ENCODE results near the gene CERS4. TPM values are rescaled to one million over a fixed set of nuclear protein-coding genes. Genes with fewer than 3 reads are reported as not detected.

CERS4 gene
- total and polyA plus RNA-seq, 2 of the 8 experiments (the other 6 are each of a cell fraction or from before 2014, with no cell fraction given) = 88.2 to 179 TPM

DNA sequence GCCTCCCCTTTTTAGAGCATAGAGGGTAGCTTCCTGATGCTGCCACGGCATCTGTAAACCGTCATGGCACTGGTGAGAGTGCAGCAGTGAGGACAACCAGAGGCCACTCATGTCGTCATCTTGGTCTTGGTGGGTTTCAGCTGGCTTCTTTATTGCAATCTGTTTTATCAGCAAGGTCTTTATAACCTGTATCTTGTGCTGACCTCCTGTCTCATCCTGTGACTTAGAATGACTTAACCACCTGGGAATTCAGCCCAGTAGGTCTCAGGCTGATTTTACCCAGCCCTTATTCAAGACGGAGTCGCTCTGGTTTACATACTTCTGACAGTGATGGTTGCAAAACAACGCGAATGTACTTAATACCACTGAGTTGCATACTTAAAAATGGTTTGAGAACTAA lies 45.4 kb upstream of the CERS4 start:
- H3K9me3 ChIP-seq (ENCODE audit: insufficient read depth in 2 of 2, low read depth in 1 of 2, low read length in 1 of 2) = no peaks in the 10 kb centered on the region
- H3K36me3 ChIP-seq (ENCODE audit: control insufficient read depth in 2 of 4, insufficient read depth in 4 of 4, low read length in 3 of 4) = no peaks in the 10 kb centered on the region
- no peak overlapping the region for H3K4ac ChIP-seq (replicated peaks; ENCODE audit: insufficient read length, low read depth, low read length)
- H3K27ac ChIP-seq (ENCODE audit: low read depth, low read length) = no peak overlapping the region
- no peak overlapping the region for H2AK5ac ChIP-seq (ENCODE audit: low read depth, low read length)
- H3K79me1 ChIP-seq (ENCODE audit: low read depth, low read length) = no peaks in the 10 kb centered on the region
- H4K20me1 ChIP-seq (replicated peaks in 1 of 2; ENCODE audit: control insufficient read depth in 1 of 2, insufficient read depth in 2 of 2, low read length in 2 of 2) = no peaks in the 10 kb centered on the region
- TF ChIP-seq PHF8 (conservative IDR thresholded peaks at IDR 0.05; ENCODE audit: low read depth, low read length) = no peak
- TF ChIP-seq, protein P1, sequence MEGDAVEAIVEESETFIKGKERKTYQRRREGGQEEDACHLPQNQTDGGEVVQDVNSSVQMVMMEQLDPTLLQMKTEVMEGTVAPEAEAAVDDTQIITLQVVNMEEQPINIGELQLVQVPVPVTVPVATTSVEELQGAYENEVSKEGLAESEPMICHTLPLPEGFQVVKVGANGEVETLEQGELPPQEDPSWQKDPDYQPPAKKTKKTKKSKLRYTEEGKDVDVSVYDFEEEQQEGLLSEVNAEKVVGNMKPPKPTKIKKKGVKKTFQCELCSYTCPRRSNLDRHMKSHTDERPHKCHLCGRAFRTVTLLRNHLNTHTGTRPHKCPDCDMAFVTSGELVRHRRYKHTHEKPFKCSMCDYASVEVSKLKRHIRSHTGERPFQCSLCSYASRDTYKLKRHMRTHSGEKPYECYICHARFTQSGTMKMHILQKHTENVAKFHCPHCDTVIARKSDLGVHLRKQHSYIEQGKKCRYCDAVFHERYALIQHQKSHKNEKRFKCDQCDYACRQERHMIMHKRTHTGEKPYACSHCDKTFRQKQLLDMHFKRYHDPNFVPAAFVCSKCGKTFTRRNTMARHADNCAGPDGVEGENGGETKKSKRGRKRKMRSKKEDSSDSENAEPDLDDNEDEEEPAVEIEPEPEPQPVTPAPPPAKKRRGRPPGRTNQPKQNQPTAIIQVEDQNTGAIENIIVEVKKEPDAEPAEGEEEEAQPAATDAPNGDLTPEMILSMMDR (IDR thresholded peaks at IDR 0.05; ENCODE audit: control extremely low read depth in 1 of 3, insufficient read depth in 1 of 3, low read depth in 1 of 3, low read length in 3 of 3) = no peak
- TF ChIP-seq TBP (IDR thresholded peaks at IDR 0.05; ENCODE audit: low read depth, low read length) = no peak
- TF ChIP-seq, protein P2, sequence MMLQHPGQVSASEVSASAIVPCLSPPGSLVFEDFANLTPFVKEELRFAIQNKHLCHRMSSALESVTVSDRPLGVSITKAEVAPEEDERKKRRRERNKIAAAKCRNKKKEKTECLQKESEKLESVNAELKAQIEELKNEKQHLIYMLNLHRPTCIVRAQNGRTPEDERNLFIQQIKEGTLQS (IDR thresholded peaks at IDR 0.05; ENCODE audit: insufficient read depth, low read depth, low read length) = no peak
- no peak for TF ChIP-seq SIN3A (conservative IDR thresholded peaks at IDR 0.05 in 1 of 2, IDR thresholded peaks at IDR 0.05 in 1 of 2; ENCODE audit: low read depth in 1 of 2, low read length in 2 of 2)
- TF ChIP-seq EGR1 (IDR thresholded peaks at IDR 0.05; ENCODE audit: borderline replicate concordance, low read depth, low read length) = no peak
- no peak for TF ChIP-seq JUN (IDR thresholded peaks at IDR 0.05; ENCODE audit: low read depth, low read length)
- no peak for TF ChIP-seq NRF1 (IDR thresholded peaks at IDR 0.05; ENCODE audit: low read depth, low read length)
- H2AFZ ChIP-seq (ENCODE audit: low read length) = no peak overlapping the region
- WGBS, 2 experiments (ENCODE audit: extremely low coverage in 1 of 2, insufficient coverage in 1 of 2, insufficient read length in 1 of 2, insufficient replicate concordance in 2 of 2, low coverage in 1 of 2, low lambda C conversion rate in 2 of 2, missing lambda C conversion rate in 1 of 2) = 39% methylated on average over 7 of the region's 7 CpGs; no CpG with 5 or more reads in 1 of the 2 experiments
- no peaks in the 10 kb centered on the region for H3K23me2 ChIP-seq (ENCODE audit: low read depth, low read length)
- CTCF ChIA-PET (ENCODE audit: partially characterized antibody) = interaction anchor here (0.6 to 2.0 kb wide), 8 partner anchors 9 to 90 kb away, joined by 3 to 6 read pairs (median 3); no protein-coding TSS in a partner anchor
- H3K4me3 ChIP-seq (ENCODE audit: extremely low read depth in 1 of 4, insufficient read depth in 2 of 4, low read depth in 3 of 4, low read length in 4 of 4) = no peak overlapping the region
- POLR2A ChIA-PET (ENCODE audit: partially characterized antibody) = interaction anchor here (1.1 kb wide), 1 partner anchor 40 kb away, joined by 5 read pairs; no protein-coding TSS in a partner anchor
- H2BK12ac ChIP-seq (ENCODE audit: low read depth, low read length) = peak overlapping the region; percentile 90; the same call in 1 of the 2 replicates
- H2BK120ac ChIP-seq (replicated peaks; ENCODE audit: low read depth, low read length) = no peak overlapping the region
- no peak overlapping the region for H3K4me2 ChIP-seq (ENCODE audit: insufficient read depth in 1 of 2, low read depth in 2 of 2, low read length in 2 of 2)
- H2BK5ac ChIP-seq (ENCODE audit: low read depth, low read length) = no peak overlapping the region; the same call in 1 of the 2 replicates
- H3K14ac ChIP-seq (ENCODE audit: insufficient read length) = no peak overlapping the region
- H3K23ac ChIP-seq (ENCODE audit: insufficient read length) = no peak overlapping the region
- DNase-seq (ENCODE audit: low read depth in 1 of 2, low spot score in 2 of 2) (no peak), FAIRE-seq (no peak)
- no peaks in the 10 kb centered on the region for H3K79me2 ChIP-seq (ENCODE audit: control insufficient read depth in 1 of 2, insufficient read depth in 2 of 2, low read length in 2 of 2)
- H2BK15ac ChIP-seq (ENCODE audit: low read length) = no peak overlapping the region
- no peak overlapping the region; the same call in 1 of the 2 replicates for H3K18ac ChIP-seq (ENCODE audit: extremely low read depth, low read length)
- H3K9ac ChIP-seq (replicated peaks in 1 of 4; ENCODE audit: extremely low read depth in 1 of 4, low read depth in 3 of 4, low read length in 3 of 4) = no peak overlapping the region
- no peak overlapping the region for H2BK20ac ChIP-seq (ENCODE audit: low read length)
- no peak overlapping the region for H4K8ac ChIP-seq (ENCODE audit: extremely low read depth, insufficient read depth, low read length)
- H3K4me1 ChIP-seq (replicated peaks in 1 of 4; ENCODE audit: control insufficient read depth in 3 of 4, insufficient read depth in 4 of 4, low read length in 3 of 4) = peaks cover 0 to 3% (median 0%) of the 10 kb centered on the region in 4 experiments; a peak in 3 of 7 replicates
- no peaks in the 10 kb centered on the region for H3K27me3 ChIP-seq (replicated peaks in 1 of 4; ENCODE audit: control insufficient read depth in 3 of 4, extremely low read depth in 1 of 4, insufficient read depth in 3 of 4, low read length in 3 of 4)
- H3K56ac ChIP-seq (replicated peaks; ENCODE audit: insufficient read length, low read depth, low read length) = no peak overlapping the region
- H4K5ac ChIP-seq (ENCODE audit: insufficient read length, low read depth, low read length) = no peak overlapping the region
- H4K91ac ChIP-seq (replicated peaks; ENCODE audit: insufficient read length, low read length) = no peak overlapping the region
